Glutamatergic neuron (in vitro differentiated cells): ENCODE data around the gene PDCD1. TPM values are rescaled to one million over a fixed set of nuclear protein-coding genes. Genes with fewer than 3 reads are reported as not detected.
"Not testable (repeated sequence)": the region's sequence is repeated elsewhere in the genome, so short reads cannot be mapped to it uniquely, and the experiment has no call there.

ENCODE experiments used
- DNase-seq: peaks from one replicate; pipeline ENCODE4 v3.0.0; 2022
- H3K27ac Mint-ChIP-seq: one replicate; pipeline ENCODE4 v1.8.0; 2020; ENCODE audit warnings: mild to moderate bottlenecking, mixed read lengths, inconsistent platforms; ENCODE audit not compliant: unreplicated experiment
- H3K27me3 Mint-ChIP-seq: one replicate; pipeline ENCODE4 v1.8.0; 2020; ENCODE audit warnings: mild to moderate bottlenecking, moderate library complexity, mixed read lengths, inconsistent platforms; ENCODE audit not compliant: unreplicated experiment
- H3K36me3 Mint-ChIP-seq: one replicate; pipeline ENCODE4 v1.8.0; 2020; ENCODE audit warnings: mild to moderate bottlenecking, mixed read lengths, inconsistent platforms; ENCODE audit not compliant: unreplicated experiment
- H3K4me1 Mint-ChIP-seq: one replicate; pipeline ENCODE4 v1.8.0; 2020; ENCODE audit warnings: mild to moderate bottlenecking, low read depth, mixed read lengths, inconsistent platforms; ENCODE audit not compliant: unreplicated experiment
- H3K4me3 Mint-ChIP-seq: one replicate; pipeline ENCODE4 v1.8.0; 2020; ENCODE audit warnings: mild to moderate bottlenecking, mixed read lengths, inconsistent platforms; ENCODE audit not compliant: unreplicated experiment
- H3K9me3 Mint-ChIP-seq: one replicate; pipeline ENCODE4 v1.8.0; 2020; ENCODE audit warnings: mild to moderate bottlenecking, moderate library complexity, mixed read lengths, inconsistent platforms; ENCODE audit not compliant: unreplicated experiment
- CTCF ChIP-seq: fragments of 200-600 bp; sonication (generic); IDR thresholded peaks from one replicate; pipeline ENCODE4 v1.5.0; 2021; ENCODE audit not compliant: partially characterized antibody, unreplicated experiment
- total RNA-seq: library from RNA; stranded (reverse); fragmentation: NEBNext Ultra II Directional; extraction: Animal tissue kit (Norgen Biotek cat#: 25700); gene quantifications from one replicate; pipeline ENCODE4 v1.2.1, GENCODE V29; 2021; ENCODE audit not compliant: unreplicated experiment

The PDCD1 gene
- total RNA-seq, 1 donor from 2014 or later, result not detected

DNA sequence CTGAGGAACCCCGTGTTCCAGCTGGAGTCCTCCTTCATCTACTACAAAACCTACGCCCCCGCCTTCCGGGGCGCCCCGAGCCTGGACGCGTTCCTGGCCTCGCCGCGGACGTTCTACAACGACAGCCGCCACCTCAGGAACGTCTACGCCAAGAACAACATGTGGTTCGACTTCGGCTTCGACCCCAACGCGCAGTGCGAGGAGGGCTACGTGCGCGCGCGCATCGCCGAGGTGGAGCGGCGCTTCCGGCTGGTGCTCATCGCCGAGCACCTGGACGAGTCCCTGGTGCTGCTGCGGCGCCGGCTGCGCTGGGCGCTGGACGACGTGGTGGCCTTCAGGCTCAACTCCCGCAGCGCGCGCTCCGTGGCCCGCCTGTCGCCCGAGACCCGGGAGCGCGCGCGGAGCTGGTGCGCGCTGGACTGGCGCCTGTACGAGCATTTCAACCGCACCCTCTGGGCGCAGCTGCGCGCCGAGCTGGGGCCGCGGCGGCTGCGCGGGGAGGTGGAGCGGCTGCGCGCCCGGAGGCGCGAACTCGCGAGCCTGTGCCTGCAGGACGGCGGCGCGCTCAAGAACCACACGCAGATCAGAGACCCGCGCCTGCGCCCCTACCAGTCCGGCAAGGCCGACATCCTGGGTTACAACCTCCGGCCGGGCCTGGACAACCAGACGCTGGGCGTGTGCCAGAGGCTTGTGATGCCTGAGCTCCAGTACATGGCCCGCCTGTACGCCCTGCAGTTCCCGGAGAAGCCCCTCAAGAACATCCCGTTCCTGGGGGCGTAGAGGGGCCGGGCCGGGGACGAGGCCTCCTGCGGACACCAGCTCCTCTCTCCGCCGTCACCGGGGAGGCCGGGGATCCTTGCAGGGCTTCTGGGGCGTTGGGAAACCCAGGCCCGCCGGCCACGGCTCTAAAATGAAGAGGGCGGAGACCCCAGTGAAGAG is 55.0 kb downstream of the PDCD1 start:
- Mint-ChIP-seq H3K4me1 (peaks cover 4% of the 10 kb centered on the region), H3K4me3 (no peak overlapping the region), H3K27me3 (peaks cover 7% of the 10 kb centered on the region), H3K9me3 (peaks cover 4% of the 10 kb centered on the region), H3K36me3 (no peaks in the 10 kb centered on the region), H3K27ac (no peak overlapping the region)
- no peak for TF ChIP-seq CTCF
- DNase-seq, result peak; percentile 58

DNA sequence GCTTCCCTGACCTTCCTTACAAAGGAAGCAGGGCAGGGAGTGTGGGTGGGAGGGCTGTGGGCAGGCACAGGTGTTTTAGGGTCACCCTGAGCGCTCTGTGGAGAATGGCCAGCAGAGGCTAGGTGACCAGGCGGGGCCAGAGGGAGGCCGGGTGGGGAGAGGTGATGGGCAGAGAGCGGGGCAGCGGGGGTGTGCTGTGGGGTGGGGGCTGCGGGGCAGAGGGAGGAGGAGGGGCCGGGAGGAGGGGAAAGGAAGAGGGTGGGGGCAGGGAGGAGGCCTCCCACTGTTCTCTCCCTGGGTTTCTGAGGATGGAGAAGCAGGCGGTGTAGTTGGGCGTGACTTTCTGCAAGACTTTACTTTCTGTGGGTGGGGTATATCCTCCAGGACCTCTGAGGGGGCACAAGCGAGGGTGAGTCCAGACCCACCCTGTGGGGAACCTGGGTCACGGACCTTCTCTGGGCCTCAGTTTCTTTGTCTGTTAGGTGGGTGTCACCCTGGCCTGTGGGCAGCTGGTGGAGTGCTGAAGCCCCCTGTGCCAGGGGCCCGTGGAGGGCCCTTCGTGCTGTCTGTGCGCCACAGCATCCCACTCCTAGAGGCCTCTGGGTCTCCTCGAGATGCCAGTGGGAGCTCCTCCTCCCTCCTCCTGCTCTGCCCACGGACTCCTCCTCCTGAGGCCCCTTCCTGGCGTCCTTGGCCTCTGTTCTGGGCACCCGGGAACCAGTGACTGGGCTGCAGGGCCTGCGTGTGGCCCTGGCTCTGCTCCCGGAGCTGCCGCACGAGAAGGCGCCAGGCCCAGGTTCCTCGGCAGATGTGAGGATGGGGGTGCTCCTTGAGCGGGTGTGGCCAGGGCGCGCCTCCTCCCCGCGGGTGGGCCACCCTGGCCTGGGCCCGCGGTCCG is 56.0 kb downstream of the PDCD1 start:
- H3K4me3 Mint-ChIP-seq, result no peak overlapping the region
- no peak overlapping the region for H3K27ac Mint-ChIP-seq
- no peak for DNase-seq
- no peaks in the 10 kb centered on the region for H3K36me3 Mint-ChIP-seq
- no peaks in the 10 kb centered on the region for H3K4me1 Mint-ChIP-seq
- no peak for TF ChIP-seq CTCF
- H3K9me3 Mint-ChIP-seq, result peaks cover 3% of the 10 kb centered on the region
- peaks cover 2% of the 10 kb centered on the region for H3K27me3 Mint-ChIP-seq

DNA sequence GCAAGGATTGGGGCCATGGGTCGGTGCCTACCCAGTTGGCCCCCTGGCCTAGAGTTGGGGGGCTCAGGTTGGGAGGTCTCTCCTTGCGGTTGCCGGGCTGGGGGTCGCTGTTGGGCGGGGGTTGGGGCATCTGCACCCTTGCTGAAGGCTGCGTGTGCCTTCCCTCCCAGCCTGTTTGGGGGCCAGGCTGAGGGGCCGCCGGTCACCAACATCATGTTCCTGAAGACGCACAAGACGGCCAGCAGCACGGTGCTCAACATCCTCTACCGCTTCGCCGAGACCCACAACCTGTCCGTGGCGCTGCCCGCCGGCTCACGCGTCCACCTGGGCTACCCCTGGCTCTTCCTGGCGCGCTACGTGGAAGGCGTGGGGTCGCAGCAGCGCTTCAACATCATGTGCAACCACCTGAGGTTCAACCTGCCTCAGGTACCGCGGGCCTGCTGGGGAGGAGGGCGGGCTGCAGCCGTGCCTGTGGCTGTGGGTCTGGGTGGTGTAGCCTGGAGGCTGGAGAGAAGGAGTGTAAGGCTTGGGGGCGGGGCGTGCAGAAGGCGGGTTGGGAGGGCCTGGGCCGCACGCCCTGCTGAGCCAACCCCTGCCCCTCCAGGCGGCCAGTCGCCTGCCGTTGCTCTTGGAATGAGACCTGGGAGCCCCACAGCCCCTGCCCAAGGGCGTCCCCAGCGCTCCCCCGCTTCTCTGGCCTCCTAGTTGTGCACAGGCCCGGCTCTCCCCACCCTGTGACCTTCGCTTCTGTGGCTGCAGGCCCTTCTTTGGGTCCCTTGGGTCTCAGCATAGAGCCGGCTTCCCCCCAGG is 56.9 kb downstream of the PDCD1 start:
- H3K4me1 Mint-ChIP-seq, result no peaks in the 10 kb centered on the region
- no peak overlapping the region for H3K27ac Mint-ChIP-seq
- H3K27me3 Mint-ChIP-seq, result peaks cover 2% of the 10 kb centered on the region
- no peak for TF ChIP-seq CTCF
- no peak overlapping the region for H3K4me3 Mint-ChIP-seq
- peaks cover 3% of the 10 kb centered on the region for H3K9me3 Mint-ChIP-seq
- H3K36me3 Mint-ChIP-seq, result no peaks in the 10 kb centered on the region
- DNase-seq, result peak; percentile 29

DNA sequence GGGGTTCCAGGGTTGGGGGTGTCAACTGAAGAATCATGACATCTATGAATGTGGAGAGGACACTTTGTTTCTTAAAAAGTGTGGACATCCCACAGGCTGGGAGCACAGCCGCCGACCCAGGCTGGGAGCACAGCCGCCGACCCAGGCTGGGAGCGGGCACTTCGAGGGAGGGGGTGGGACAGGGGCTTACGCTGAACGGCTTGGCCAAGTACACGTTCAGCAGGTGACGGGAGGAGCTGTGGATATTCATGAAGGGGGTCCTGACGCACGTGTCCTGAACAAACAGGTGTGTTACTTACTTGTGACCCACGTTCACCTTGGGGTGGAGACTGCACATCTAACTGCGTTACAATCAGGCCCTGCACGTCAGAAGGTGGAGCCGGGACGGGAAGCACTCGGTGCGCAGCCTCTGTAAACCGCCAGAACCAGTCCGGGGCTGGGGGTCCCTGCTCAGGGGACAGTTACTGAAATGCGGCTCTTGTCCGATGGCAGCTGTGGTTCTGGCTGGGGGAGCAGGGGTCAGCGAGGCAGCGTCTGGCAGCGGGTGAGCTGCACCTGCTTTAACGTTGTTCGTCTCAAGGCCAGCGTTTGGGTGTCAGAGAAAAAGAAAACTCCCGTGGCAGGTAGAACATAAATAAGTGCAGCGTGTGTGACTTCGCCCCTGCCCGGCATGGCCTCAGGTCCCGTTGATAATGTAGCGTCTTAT is 58.3 kb downstream of the PDCD1 start:
- H3K4me1 Mint-ChIP-seq, H3K27me3 Mint-ChIP-seq, H3K27ac Mint-ChIP-seq, H3K4me3 Mint-ChIP-seq, H3K36me3 Mint-ChIP-seq, H3K9me3 Mint-ChIP-seq, DNase-seq: not testable (repeated sequence)

Other genes starting within 250 kb of the PDCD1 start
- gene THAP4, start 221.7 kb downstream of the PDCD1 start, total RNA-seq, result 32.4 TPM
- gene ATG4B, start 221.2 kb downstream of the PDCD1 start, total RNA-seq, result 115 TPM
- gene DTYMK, start 172.1 kb downstream of the PDCD1 start, total RNA-seq, result 32.8 TPM
- gene ING5, start 156.9 kb downstream of the PDCD1 start, total RNA-seq, result 38.3 TPM
- 12.5 TPM for gene D2HGDH, start 124.3 kb downstream of the PDCD1 start, total RNA-seq
- 0.42 TPM for gene GAL3ST2, start 82.1 kb downstream of the PDCD1 start, total RNA-seq
- gene NEU4, start 49.7 kb downstream of the PDCD1 start, total RNA-seq, result 0.88 TPM
- not detected for gene RTP5, start 10.8 kb upstream of the PDCD1 start, total RNA-seq